HepG2 (cell line): ENCODE data around the gene TNFAIP1. TPM values are rescaled to one million over a fixed set of nuclear protein-coding genes. Genes with fewer than 3 reads are reported as not detected.

Source experiments
- ARNT2 ChIP-seq: sonication (generic); formaldehyde crosslinking; IDR thresholded peaks from 2 replicates; pipeline ENCODE4 v1.8.0; 2022; ENCODE audit warnings: mild to moderate bottlenecking, low read depth, missing genetic modification reagents, moderate library complexity
- CREB1 ChIP-seq, 2 experiments: fragments of 450-650 bp in 1 of 2; IDR thresholded peaks; 2 replicates each; pipeline ENCODE4 v1.6.1; 2016 to 2017; ENCODE audit warnings: control low read depth in 1 of 2, mild to moderate bottlenecking in 1 of 2, missing compliant biosample characterization in 1 of 2, missing genetic modification characterization in 1 of 2
- DMAP1 ChIP-seq: IDR thresholded peaks from 2 replicates; pipeline ENCODE4 v1.6.1; 2016
- E2F1 ChIP-seq: sonication (generic); formaldehyde crosslinking; IDR thresholded peaks from 2 replicates; pipeline ENCODE4 v1.5.0; 2020; ENCODE audit warnings: missing genetic modification reagents
- ELF1 ChIP-seq: sonication (generic); formaldehyde crosslinking; IDR thresholded peaks from 2 replicates; pipeline ENCODE4 v1.4.0; 2020; ENCODE audit warnings: missing genetic modification reagents
- FOXO4 ChIP-seq: sonication (generic); formaldehyde crosslinking; conservative IDR thresholded peaks from 2 replicates; pipeline ENCODE4 v1.8.1; 2023; ENCODE audit warnings: missing genetic modification reagents
- FOXP4 ChIP-seq: sonication (generic); formaldehyde crosslinking; IDR thresholded peaks from 2 replicates; pipeline ENCODE4 v1.4.0; 2020; ENCODE audit warnings: missing genetic modification reagents
- HNRNPH1 ChIP-seq: fragments of 200-400 bp; formaldehyde crosslinking; optimal IDR thresholded peaks from 2 replicates; pipeline ENCODE3; 2017; ENCODE audit warnings: mild to moderate bottlenecking, low read depth, low read length
- ISL2 ChIP-seq: sonication (generic); formaldehyde crosslinking; IDR thresholded peaks from 2 replicates; pipeline ENCODE4 v1.5.0; 2020; ENCODE audit warnings: missing genetic modification reagents
- KLF11 ChIP-seq: IDR thresholded peaks from 2 replicates; pipeline ENCODE4 v1.6.1; 2016; ENCODE audit warnings: missing compliant biosample characterization
- LRRFIP1 ChIP-seq: sonication (generic); formaldehyde crosslinking; conservative IDR thresholded peaks from 2 replicates; pipeline ENCODE4 v1.4.0; 2020; ENCODE audit warnings: missing genetic modification reagents
- POLR2AphosphoS5 ChIP-seq: IDR thresholded peaks from 2 replicates; pipeline ENCODE4 v1.6.1; 2012; ENCODE audit warnings: low read depth, low read length
- RFX3 ChIP-seq: IDR thresholded peaks from 2 replicates; pipeline ENCODE4 v1.6.1; 2016; ENCODE audit warnings: missing biosample characterization, missing genetic modification reagents
- ZFP41 ChIP-seq: sonication (generic); formaldehyde crosslinking; IDR thresholded peaks from 2 replicates; pipeline ENCODE4 v1.4.0; 2020; ENCODE audit warnings: mild to moderate bottlenecking, missing genetic modification reagents, borderline replicate concordance
- ZNF253 ChIP-seq: sonication (generic); formaldehyde crosslinking; IDR thresholded peaks from 2 replicates; pipeline ENCODE4 v1.8.0; 2022; ENCODE audit warnings: mild to moderate bottlenecking, missing genetic modification reagents, borderline replicate concordance
- ZNF468 ChIP-seq: sonication (generic); formaldehyde crosslinking; IDR thresholded peaks from 2 replicates; pipeline ENCODE4 v1.8.0; 2022; ENCODE audit warnings: mild to moderate bottlenecking, moderate library complexity, missing genetic modification reagents
- ZNF513 ChIP-seq: sonication (generic); formaldehyde crosslinking; conservative IDR thresholded peaks from 2 replicates; pipeline ENCODE4 v1.5.0; 2020; ENCODE audit warnings: missing genetic modification reagents
- ZNF564 ChIP-seq: sonication (generic); formaldehyde crosslinking; IDR thresholded peaks from 2 replicates; pipeline ENCODE4 v1.8.1; 2023; ENCODE audit warnings: mild to moderate bottlenecking, missing genetic modification reagents
- ZNF724P ChIP-seq: sonication (generic); formaldehyde crosslinking; IDR thresholded peaks from 2 replicates; pipeline ENCODE4 v1.8.0; 2022; ENCODE audit warnings: missing genetic modification reagents, borderline replicate concordance
- ZNF839 ChIP-seq: sonication (generic); formaldehyde crosslinking; IDR thresholded peaks from 2 replicates; pipeline ENCODE4 v1.4.0; 2020; ENCODE audit warnings: missing genetic modification reagents, mild to moderate bottlenecking, borderline replicate concordance
- ZNF850 ChIP-seq: sonication (generic); formaldehyde crosslinking; conservative IDR thresholded peaks from 2 replicates; pipeline ENCODE4 v1.9.0; 2021; ENCODE audit warnings: mild to moderate bottlenecking, missing genetic modification reagents
- polyA plus RNA-seq, 8 experiments: library from polyadenylated mRNA; depleted of rRNA in 3 of 8; stranded (reverse) in 7 of 8; unstranded in 1 of 8; fragments of >200 nt; fragmentation: Illumina TruSeq in 4 of 8; extraction: Trizol in 4 of 8; gene quantifications; 2 replicates each; pipeline versions ENCODE4 v1.2.1 to v1.2.3, GENCODE V29; 2011 to 2016; ENCODE audit warnings: low read depth in 4 of 8, missing spikeins in 1 of 8, mixed read lengths in 1 of 8; ENCODE audit not compliant: insufficient read depth in 1 of 8
- total RNA-seq, 5 experiments: library from RNA; depleted of rRNA; stranded (reverse); fragments of >200 nt; fragmentation: Illumina TruSeq; extraction: Trizol; gene quantifications; 2 replicates each; pipeline ENCODE4 v1.2.3, GENCODE V29; 2016; ENCODE audit warnings: low read depth in 1 of 5

TNFAIP1 gene
- total and polyA plus RNA-seq, 2 of the 13 experiments (the other 11 are each of a cell fraction or from before 2014, with no cell fraction given): 17.5 to 40.6 TPM

GRCh38 chr17:28368306-28368831, 32.8 kb downstream of the TNFAIP1 start (continued):
- TF ChIP-seq E2F1 (CRISPR knock-in tag): no peak
- no peak for TF ChIP-seq ZNF468 (CRISPR knock-in tag)
- TF ChIP-seq FOXO4 (CRISPR knock-in tag): no peak
- TF ChIP-seq ZNF564 (CRISPR knock-in tag): 0 out of 2 replicates have a peak, but pooled peaks have one; percentile 11
- TF ChIP-seq LRRFIP1 (CRISPR knock-in tag): no peak
- no peak for TF ChIP-seq ZNF513 (CRISPR knock-in tag)
- peak; percentile 77 for TF ChIP-seq POLR2AphosphoS5
- TF ChIP-seq ARNT2 (CRISPR knock-in tag): no peak
- TF ChIP-seq HNRNPH1: no peak
- TF ChIP-seq ELF1 (CRISPR knock-in tag): peak; percentile 25; the same call in 1 of the 2 replicates
- TF ChIP-seq ZNF850: no peak
- no peak for TF ChIP-seq RFX3 (CRISPR knock-in tag)
- no peak for TF ChIP-seq ZNF724P (CRISPR knock-in tag)
- no peak for TF ChIP-seq CREB1 (IDR thresholded peaks at IDR 0.05)
- TF ChIP-seq CREB1 (CRISPR knock-in tag; IDR thresholded peaks at IDR 0.05): no peak
- peak; percentile 87 for TF ChIP-seq ISL2 (CRISPR knock-in tag)
- TF ChIP-seq FOXP4: peak; percentile 90
- TF ChIP-seq KLF11 (CRISPR knock-in tag): 0 out of 2 replicates have a peak, but pooled peaks have one; percentile 35
- TF ChIP-seq DMAP1 (CRISPR knock-in tag): peak; percentile 32; the same call in 1 of the 2 replicates
- TF ChIP-seq ZFP41: no peak
- TF ChIP-seq ZNF839: peak; percentile 89; the same call in 1 of the 2 replicates
- TF ChIP-seq ZNF253 (CRISPR knock-in tag): no peak
